ENCODE results near the gene GLRA2.

GLRA2 gene

DNA sequence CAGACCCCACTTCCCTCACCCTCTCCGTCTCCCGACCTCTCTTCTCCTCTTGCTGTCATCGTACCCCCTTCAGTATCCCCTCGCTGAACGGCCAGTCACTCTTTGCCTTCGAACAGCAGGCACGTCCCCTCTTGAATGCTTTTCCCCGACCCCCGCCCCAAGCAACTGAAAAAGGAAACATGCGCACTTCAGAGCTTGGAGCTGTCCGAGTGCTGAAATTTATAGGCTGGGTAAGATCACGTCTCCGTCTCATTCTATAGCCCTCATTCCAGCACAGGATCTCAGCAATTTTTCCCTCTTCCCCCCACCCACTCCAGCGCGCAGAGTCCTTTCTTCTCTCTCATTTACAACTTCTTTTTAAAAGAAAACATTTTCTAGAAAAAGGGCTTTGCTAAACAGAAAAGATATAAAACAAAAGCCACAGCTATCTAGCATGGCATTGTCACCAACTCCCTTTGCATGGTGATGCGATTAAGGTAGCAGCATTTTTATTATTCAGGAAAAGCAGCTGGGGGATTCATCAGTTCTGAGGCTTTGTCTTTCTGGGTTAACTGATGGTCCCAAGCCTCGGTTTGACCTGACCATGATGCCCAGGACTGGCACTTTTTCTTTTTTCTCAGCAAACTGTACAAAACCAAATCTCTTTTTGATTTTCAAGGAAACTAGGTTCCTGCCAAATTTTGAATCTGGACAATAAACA lies at the start of gene GLRA2:
GLRA2 (plus strand) TSS at position 247 of the 700 bp plus-strand sequence. CDS start 522 bp downstream, outside the sequence.
- peak in 2 of 3 experiments; percentile 42 to 65 for DNase-seq

- no peak for DNase-seq
Observed at GRCh38 chrX:14489437-14489836, 39.9 kb upstream of the GLRA2 start.

DNA sequence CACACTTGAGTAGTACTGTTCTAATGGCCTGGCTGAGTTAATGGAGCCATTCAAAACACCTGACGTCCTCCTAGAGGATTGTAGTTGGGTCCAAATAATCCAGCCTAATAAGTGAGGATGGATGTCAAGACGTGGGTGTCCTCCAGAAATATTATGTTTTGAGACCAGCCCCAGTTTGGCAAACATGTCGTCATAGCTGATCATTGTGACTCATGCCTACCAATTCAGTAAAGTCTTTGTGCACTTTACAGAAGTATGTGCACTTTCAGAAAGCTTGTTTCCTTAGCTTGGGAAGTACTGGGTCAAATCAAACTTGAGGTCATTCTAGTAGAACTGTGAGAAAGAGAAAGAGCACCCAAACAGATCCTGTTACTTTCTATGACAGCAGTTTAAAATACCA lies 37.6 kb upstream of the GLRA2 start:
- no peak for DNase-seq

GRCh38 chrX:14496674-14497073 lies 32.7 kb upstream of the GLRA2 start:
- peak in 1 of 3 experiments; percentile 31 for DNase-seq

DNA sequence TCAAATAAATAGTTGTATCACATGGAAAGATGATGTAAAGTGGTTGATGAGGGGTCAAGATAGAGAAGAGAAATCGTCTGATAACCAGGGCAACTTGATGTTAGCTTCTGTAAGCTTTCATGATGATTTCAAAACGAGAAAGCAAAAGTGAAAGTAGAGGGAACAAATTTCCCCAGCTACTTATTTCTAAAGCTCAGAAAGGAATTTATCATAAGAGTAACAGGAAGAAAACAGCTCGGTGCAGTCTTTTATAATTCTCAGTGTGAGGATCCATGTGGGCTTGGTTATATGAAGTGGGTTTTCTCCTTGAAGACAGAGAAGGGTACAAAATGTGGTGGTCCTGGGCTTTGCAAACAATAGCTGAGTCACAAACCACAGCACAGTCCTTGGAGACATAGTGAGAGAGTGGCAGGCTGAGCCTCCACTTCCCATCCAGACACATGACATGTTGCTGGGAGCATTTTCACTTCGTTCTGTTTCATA lies 32.1 kb upstream of the GLRA2 start:
- DNase-seq = peak in 1 of 3 experiments; percentile 31

DNA sequence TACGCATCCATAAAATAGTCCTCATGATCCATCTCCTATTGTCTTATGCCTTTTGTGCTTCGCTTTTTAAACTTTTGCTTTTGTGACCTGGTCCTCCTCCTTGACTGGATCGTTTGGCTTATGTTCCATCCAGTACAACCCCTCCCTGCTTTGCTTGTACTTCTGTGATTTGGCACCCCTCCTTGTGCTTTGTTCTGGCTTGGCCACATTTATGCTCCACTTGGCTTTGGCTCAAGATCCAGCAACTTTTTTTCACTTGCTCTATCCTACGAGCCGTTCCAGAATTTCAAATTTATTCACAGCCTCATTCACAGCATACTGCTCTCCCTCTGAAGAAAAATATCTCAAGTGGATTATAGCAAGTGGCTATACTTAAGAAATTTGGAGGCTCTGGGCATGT lies 28.0 kb upstream of the GLRA2 start:
- no peak for DNase-seq

GRCh38 chrX:14504960-14505538 lies 24.3 kb upstream of the GLRA2 start:
- DNase-seq = no peak

DNA sequence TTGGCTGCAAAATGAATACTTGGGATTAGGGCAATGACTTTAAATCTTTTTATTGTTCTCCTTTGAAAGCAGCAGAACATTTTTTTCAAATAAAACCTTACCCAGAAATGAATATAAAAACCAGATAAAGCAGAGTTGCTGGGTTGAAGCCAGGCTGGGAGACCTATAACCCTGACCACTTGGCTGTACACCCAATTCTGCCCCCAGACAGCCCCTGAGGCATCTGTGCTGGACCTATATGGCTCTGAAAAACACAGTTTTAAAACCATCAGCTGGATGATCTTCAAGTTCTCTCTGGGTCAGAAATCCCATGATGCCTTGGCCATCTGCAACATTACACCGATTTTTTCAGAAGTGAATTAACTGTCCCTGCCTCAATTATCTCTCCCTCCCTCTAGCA lies 23.7 kb upstream of the GLRA2 start:
- DNase-seq = peak in 1 of 3 experiments; percentile 12

DNA sequence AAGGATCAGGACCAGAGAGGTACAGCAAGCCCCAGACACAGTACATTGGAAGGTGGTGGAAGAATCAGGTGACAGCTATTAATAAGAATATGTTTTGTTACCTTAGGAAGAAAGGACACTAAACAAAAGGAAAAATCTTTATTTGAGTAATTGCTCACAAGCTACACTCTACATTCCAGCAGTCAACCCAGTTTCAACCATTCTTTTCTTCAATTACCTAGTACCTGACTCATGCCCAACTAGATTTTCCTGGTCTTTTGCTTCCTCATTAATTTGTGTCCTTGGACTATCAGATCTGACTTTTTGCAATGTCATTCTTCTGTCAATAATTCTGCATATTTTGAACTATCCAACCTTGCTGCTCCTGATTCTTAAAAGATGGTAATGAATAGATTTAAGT lies 22.5 kb upstream of the GLRA2 start:
- no peak for DNase-seq

DNA sequence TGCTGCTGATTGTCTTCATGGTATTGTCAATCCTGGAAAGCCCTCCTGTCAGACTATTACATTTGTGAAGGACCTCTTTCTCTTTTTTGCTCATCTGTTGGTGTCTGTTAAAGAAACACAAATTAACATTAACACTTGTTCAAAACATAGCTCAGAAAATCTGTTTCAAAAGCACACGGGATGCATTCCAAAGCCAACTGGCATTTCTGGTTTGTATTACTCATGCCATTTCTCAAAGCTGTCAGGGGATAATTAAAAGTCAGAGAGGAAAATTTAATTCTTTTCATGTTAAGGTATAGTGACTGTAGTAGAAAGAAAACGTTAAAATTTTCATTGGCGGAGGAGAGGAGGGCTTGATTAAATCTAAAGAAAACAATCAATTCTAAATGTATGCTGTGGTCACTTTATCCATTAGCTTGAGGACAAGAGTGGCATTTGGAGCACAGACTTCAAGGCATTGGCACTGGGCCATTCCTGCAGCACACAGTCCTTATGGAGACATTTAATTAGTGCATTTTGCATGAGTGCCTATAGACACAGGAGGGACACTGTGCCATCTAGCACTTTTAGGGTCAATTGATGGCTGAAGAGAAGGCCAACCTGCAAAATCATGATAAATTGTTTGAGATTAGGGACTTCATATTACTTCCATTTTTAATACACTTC lies 21.2 kb upstream of the GLRA2 start:
- peak in 2 of 3 experiments; percentile 21 to 64 for DNase-seq

DNA sequence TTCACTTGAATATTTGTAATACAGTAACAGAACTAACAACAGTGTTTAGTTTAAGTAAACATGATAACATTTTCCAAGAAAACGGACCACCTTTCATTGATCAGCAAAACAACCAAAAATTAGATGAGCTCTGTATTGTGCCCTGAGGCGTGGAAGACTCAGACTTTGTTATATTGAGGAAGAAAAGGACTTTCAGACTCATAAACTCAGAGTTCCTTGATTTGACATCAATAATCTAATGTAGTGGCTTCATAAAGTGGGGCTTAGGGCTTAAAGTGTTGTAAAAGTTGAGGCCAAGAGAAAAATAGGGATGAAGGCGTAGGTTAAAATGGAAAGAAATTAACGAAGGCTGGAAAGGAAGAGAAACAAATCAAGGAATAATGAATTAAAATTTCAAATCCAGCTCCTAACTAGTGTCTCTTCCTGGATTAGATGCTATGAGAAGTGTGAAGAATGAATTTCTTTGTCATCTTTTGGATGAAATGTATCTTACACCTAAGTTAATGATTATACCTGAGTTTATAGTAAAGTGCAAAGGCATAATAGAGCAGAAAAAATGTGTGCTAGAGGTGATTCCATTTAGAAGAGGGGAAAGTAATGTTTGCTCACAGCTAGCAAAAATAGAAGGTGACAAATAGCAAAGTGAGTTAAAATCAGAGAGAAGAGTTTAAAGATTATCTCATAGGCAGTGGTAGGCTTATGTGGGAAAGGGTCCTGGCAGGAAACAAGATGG lies 19.8 kb upstream of the GLRA2 start:
- DNase-seq = no peak

- DNase-seq = peak; percentile 40 to 94 (median 79)
Observed at GRCh38 chrX:14528629-14529289, 577 bp upstream of the GLRA2 start.

DNA sequence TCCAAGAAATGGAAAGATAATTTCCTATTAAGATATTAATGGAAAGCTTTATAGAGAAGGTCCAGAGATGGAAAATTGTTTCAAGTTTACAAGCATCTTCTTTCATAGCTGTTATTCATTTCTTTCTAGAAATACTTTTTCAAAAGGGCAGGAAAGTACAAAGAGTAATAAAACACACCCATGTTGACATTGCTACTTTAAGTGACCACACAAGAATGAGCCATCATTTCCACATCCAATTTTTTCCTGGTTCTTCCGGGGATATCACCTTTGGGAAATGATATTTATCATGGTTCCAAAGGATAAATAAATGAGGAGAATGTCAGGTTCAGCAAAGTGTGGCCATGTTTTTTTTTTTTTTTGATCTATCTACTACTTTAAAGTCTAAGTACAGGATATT lies 4.5 kb downstream of the GLRA2 start:
- no peak for DNase-seq

GRCh38 chrX:14546190-14546589 lies 16.9 kb downstream of the GLRA2 start:
- peak in 2 of 3 experiments; percentile 35 to 67 for DNase-seq

DNA sequence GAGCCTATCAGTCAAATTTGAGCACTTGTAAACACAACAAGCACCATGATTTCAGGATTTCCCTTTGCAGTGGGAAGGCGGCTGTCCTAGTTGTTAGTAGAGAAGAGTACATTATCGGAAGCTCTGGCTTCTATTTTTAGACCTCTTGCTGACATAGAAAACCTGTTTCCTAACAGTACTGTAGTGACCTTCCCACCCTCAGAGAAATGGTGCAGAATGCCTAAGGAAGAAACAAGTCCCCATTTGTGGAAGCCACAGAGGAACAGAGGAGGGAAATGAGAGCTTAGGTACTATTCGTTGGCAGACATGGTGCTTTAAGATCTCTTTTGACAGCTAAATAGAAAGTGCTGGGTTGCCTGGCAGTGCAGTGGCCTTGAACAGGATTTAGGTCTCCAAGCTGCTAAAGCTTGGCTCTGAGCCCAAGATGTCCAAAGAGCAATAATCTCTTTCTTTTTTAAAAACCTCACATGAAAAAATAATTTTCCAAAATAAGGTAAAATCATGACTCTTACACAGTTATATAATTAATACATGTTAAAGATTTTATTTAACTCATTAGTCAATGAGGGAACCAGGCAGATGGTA lies 24.9 kb downstream of the GLRA2 start:
- DNase-seq = no peak

DNA sequence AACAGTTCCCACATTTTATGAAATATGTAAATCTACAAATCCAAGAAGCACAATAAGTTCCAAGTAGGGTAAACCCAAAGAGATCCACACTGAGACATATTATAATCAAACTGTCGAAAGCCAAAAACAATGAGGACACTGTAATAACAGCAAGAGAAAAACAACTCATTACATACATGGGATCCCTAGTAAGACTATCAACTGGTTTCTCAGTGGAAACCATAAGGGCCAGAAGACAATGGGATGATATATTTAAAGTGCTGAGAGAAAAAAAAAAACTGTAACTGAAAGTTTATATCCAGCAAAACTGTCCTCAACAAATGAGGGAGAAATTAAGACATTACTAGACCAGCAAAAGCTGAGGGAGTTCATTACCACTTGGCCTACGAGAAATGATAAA lies 34.7 kb downstream of the GLRA2 start:
- no peak for DNase-seq

- DNase-seq = no peak
Observed at GRCh38 chrX:14573161-14573560, 43.8 kb downstream of the GLRA2 start.

DNA sequence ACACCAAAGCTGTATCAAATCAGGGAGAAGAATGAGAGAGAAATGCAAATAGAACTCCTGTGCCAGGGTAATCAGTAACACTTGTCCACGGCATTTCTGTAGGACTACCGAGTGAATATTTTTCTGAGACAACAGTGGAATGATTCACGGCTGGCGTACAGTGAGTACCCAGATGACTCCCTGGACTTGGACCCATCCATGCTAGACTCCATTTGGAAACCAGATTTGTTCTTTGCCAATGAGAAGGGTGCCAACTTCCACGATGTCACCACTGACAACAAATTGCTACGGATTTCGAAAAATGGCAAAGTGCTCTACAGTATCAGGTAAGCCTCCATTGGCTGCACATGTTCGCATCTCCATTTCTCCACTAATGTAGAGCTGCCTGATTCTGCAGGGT lies 51.7 kb downstream of the GLRA2 start:
- DNase-seq = no peak

- DNase-seq = no peak
Observed at GRCh38 chrX:14584548-14584947, 55.2 kb downstream of the GLRA2 start.

GRCh38 chrX:14590216-14590615 lies 60.9 kb downstream of the GLRA2 start:
- DNase-seq = no peak

DNA sequence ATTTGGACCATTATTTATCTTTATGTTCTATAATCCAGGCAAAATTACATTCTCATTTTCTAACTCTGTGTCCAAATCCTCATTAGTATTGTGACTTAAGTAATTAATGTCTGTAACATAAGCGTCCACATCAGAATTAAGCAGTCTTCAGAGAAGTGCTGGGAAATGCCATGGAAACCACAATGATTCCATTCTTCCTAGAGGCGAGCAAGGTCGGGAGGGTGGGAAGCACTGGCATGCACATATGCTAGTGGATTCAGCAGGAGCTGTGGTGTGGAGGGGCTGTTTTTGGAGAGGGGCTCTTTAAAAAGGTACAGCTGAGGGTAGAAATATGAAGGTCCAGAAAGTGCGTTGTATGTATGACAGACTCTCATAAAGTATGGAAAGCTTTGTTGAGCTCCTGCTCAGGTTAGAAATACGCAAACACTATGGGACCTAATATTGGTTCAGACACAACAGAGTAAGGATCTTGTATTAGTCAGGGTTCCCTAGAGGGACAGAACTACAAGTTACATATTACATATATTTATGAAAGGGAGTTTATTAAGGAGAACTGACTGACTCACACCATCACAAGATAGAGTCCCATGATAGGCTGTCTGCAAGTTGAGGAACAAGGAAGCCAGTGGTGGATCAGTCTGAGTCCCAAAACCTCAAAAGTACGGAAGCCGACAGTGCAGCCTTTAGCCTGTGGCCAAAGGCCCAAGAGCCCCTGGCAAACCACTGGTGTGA lies 61.5 kb downstream of the GLRA2 start:
- DNase-seq = no peak

- DNase-seq = no peak
Observed at GRCh38 chrX:14591976-14592375, 62.6 kb downstream of the GLRA2 start.

All from NCI-H1417 (cell line).